ENCODE data around the gene CRYBG3.

CRYBG3 gene

GRCh38 chr3:97983933-97984491 lies 162.2 kb downstream of the CRYBG3 start:
- no peak for DNase-seq

DNA sequence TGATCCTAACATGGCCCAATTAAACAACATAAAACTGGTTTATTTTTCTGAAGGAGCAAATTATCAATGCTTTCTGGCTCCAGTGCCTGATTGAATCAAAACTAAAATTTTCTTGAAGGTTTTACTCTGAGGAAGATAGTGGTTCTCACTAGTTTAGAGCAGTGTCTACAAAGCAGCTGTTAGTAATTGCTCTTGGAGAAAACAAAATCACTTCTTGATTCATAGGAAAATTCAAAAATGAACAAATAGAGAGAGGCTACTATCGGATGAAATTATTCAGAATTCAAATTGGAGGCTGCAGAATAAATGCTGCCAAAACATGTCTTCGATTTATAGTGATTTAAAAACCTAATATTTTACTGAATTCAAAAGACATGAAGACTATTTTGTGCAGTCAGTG lies 165.5 kb downstream of the CRYBG3 start:
- no peak for DNase-seq

DNA sequence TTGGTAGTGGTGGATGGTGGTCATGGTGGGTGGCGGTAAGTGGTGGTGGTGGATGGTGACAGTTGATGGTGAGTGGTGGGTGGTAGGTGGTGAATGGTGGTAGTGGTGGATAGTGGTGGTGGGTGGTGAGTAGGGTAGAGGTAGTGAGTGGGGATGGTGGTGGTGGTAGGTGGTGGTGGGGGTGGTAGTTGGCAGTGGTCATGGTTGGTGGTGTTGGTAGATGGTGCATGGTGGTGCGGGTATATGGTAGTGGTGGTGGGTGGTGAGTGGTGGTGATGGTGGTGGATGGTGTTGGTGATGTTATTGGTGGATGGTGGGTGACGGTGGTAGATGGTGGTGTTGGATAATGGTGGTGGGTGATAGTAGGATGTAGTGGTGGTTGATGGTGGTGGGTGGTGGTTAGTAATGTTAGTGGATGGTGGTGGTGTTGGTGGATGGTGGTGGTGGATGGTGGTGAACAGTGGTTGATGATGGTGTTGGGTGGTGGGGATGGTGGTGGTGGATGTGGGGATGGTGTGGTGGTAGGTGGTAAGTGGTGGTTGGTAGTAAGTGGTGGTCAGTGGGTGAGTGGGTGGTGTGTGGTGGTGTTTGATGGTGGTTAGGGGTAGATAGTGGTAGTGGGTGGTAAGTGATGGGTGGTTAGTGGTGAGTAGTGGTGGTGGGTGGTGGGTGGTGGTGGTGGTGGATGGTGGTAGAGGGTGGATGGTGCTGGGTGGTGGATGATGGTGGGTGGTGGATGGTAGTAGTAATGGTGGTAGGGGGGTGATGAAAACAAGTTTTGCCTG lies 167.2 kb downstream of the CRYBG3 start:
- DNase-seq: no peak

- no peak for DNase-seq
Observed at GRCh38 chr3:97990624-97991292, 168.9 kb downstream of the CRYBG3 start.

- DNase-seq: no peak
Observed at GRCh38 chr3:97991293-97991682, 169.5 kb downstream of the CRYBG3 start.

DNA sequence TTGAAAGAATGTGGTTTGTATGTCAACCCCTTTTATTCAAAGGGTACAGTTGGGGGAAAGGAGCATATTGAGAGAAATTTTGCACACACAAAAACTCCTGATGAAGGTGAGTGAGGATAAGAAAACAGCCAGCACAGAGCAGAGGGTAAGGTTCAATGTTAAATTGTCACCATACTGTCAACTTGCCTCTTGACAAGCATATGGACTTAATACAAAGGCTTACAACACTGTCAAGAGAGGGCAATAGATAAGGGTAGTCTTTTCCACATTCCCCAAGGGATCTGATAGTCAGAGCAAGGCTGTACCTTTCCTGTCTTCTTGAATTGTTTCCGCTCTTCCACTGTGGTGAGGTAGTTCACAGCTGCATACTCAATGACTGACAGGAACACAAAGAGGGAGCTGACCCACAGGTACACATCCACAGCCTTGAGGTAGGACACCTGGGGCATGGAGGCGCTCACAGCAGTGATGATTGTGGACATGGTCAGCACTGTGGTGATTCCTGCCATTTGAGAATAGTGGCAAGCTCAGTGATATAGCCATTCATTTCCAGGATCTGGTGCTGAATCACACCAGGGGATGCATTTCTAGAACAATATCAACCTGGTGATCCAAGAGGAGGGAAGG lies 170.8 kb downstream of the CRYBG3 start:
- DNase-seq: no peak

- DNase-seq: no peak
Observed at GRCh38 chr3:97993526-97993925, 171.7 kb downstream of the CRYBG3 start.

- no peak for DNase-seq
Observed at GRCh38 chr3:97994328-97994945, 172.6 kb downstream of the CRYBG3 start.

Measured in NCI-H187 (cell line).